HG02588 (cell line): ENCODE results near the gene LITAFD.
A peak's percentile ranks its signal among the peaks of the same experiment; 100 is the strongest.

Source experiments
- ATAC-seq: cut with Tn5 transposase; IDR thresholded peaks from one replicate; pipeline ENCODE4 v1.9.1; 2021; ENCODE audit warnings: mild to moderate bottlenecking, moderate library complexity; ENCODE audit not compliant: unreplicated experiment

The LITAFD gene

DNA sequence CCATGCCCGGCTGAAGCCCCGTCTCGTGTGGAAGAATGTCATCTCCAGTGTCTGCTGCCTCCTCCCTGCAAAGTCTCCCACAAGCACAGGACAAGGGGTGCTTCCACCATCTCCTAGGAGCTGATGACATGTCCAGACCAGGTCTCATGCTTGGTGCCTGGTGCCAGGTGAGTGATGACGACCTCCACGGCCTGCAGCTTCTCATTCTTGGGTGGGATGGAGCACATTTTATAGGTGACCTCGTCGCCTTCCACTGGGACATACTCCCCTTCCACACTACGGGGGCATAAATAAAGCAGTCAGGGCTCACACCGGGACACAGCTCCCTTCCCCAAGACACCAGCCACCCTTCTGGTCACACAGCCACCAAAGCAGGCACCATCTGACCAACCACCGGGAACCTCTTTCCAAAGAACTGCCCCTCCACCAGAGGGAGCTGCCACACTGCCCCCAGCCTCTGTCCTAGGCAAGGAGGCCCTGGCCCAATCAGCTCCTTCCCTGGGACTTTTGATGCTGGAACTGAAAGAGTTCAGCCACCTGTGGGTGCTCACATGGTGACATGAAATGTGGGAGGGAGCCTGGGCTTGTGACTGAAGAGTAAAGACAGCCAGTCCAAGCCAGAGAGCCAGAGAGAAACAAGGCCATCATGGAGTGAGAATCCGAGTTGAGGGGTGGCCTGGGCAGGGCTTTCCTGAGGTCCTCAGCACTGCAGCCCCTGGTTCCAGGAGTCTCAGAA, 26.9 kb upstream of the LITAFD start:
- no peak for ATAC-seq

DNA sequence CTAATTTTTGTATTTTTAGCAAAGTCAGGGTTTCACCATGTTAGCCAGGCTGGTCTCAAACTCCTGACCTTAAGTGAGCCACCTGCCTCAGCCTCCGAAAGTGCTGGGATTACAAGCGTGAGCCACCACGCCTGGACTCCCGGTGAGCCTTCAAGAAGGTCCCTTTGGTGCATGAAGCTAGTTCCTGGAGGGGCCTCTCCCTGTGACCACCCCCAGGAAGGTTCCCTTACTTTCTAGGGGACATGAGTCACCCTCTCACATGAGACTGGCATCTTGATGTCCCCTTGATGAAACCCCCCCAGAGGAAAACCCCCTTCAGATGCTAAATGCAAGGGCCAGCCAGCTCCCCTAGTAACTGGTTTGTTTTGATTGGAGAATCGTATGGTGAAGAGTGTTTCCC, 26.2 kb upstream of the LITAFD start:
- ATAC-seq, result no peak

DNA sequence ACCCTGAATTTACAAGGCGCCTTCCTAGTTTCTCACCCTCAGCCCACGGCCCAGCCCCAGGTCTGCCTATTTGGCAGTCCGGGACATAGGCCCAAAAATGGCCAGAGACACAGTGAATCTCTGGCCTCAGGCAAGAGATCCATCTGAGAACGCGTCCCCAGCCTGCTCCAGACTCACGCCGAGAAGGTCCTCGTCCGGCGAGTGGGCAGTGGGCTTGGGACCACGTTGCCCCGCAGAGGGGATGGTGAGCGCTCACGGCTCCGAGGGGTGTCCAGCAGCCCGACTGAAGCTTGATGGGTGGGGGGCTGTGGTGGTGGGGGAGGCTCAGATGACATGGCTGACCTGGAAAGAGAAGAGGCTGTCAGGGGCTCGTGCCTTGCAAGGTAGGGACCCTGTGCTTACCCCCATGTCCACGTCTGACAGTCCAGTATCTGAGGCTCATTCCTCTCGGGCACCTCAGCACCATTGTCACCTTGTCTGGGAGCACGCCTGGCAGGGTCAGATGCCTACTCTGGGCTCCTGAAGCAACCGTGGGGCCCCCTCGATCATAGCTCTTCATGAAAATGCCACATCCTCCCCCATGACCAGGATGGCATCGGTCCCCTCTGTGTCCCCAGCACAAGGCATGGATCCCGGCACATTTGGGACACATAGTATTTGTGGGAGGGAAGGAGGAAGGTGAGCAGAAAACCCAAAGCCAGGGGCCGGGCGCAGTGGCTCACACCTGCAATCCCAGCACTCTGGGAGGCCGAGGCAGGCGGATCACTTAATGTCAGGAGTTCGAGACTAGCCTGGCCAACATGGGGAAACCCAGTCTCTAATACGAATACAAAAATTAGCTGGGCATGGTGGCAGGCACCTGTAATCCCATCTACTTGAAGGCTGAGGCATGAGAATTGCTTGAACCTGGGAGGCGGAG, 22.9 kb upstream of the LITAFD start:
- no peak for ATAC-seq

DNA sequence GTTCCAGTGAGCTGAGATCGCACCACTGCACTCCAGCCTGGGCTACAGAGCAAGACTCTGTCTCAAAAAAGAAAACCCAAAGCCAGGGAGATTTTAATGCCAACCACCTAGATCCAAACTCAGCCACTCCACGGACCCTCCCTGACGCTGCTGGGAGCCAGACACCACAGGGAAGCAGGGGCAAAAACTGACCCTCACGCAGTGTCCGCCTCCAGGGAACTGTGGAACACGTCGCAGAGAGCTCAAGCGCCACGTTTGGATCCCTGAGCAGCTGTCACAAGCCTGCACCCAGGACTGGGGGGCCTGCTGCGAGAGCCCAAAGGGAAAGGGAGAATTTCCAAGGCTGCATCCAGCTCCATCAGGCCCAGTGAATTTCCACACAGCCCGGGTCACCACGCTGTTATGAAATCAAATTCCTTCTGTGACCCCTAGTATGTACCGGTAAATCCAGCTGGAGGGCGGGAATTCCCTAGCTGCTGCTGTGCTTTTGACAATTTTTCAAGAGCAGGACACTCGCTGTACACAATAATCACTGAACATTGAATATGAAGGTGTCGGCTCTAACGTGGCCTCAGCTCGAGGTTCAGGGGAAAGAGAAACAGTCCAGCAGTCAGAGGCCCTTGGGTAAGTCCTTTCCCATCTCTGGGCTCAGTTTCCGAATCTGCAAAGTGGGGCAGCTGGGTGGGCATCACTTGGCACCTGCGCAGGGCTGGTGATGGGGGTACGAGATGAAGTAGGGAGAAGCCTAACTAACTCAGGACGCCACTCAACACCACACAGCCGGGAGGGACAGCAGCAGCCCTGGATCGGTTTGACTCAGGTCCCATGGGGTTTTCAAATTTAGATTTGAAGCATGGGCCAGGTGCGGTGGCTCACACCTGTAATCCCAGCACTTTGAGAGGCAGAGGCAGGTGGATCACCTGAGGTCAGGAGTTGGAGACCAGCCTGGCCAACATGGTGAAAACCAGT, 22.0 kb upstream of the LITAFD start:
- no peak for ATAC-seq

GRCh38 chr16:8861563-8862308, 20.4 kb upstream of the LITAFD start:
- ATAC-seq, result no peak

GRCh38 chr16:8862309-8863130, 19.6 kb upstream of the LITAFD start:
- no peak for ATAC-seq

GRCh38 chr16:8863594-8864424, 18.3 kb upstream of the LITAFD start:
- ATAC-seq, result no peak

- ATAC-seq, result no peak
Measured at GRCh38 chr16:8864480-8865110, 17.6 kb upstream of the LITAFD start.

- no peak for ATAC-seq
Measured at GRCh38 chr16:8865145-8865882, 16.8 kb upstream of the LITAFD start.

DNA sequence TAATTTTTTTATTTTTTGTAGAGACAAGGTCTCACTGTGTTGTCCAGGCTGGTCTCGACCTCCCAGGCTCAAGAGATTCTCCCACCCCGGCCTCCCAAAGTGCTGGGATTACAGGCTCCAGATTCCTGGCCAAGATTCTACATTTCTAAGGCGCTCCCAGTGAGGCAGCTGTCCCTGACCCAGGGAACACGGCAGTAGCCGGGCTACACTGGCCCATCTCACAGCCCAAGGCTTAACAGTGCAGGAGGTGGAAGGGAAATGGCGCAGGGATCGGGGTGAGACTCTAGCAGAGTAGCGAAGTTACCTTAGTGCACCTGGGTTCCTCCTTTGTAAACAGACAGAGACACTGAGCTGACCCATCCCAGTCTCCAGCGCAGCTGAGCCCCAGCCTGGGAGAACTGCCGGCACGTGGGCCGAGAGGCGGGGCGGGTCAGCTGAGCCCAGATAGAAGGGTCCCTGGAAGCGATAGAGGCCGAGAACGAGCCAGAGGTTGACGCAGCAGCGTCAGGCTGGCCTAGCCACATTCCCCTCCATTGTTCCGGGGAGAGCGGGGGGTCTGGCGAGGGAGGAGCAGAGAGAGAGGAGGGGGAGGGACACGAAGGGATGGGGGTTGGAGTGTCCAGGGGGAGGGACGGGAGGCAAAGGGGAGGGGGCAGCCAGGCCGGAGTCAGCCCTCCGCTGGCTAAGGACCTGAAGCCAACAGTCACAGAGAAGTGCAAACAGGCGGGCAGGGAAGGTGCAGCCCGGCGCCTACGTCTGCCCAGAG, 15.8 kb upstream of the LITAFD start:
- no peak for ATAC-seq

GRCh38 chr16:8866884-8867215, 15.3 kb upstream of the LITAFD start:
- ATAC-seq, result no peak

- ATAC-seq, result no peak
Measured at GRCh38 chr16:8867216-8867931, 14.8 kb upstream of the LITAFD start.

- ATAC-seq, result peak; percentile 0
Measured at GRCh38 chr16:8867932-8868415, 14.2 kb upstream of the LITAFD start.

DNA sequence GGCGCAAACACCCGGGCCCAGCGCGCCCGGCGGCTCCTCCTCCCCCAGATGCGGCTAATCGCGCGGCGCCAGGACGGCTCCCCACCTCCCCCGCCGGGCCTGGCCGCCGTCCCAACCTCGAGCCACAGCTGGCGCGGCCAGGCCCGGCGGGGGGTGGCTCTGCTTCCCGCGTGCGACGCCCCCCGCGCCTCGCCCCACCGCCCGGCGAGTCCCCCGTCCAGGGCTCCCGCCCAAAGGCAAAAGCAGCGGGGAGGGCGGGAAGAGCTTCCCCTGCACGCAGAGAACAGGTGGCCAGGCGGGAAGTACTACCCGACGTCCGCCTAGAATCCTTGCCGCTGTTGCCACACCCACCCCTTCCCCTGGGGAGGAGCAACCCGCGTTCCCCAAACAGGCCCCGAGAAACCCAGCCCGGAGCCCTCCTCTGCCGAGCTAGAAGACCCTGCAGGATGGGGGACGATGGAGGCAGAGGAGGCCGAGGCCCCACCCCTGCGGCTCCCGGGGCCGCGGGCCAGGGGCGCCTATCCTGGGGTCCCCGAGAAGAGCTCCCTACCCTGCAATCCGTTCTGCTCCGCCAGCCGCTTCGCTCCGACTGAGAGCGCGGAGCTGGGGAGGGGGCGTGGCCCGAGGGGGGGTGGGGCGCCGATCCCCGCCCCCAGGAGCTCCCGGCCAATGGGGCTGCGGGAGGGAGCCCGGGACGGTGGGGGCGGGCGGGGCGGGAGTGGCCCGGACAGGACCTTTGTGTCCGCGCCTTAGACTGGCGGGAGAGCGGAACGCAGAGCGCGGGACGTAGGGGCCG, 13.5 kb upstream of the LITAFD start, which contains the start of gene CARHSP1:
TSS of gene CARHSP1 (minus strand) at position 591 of the 796 bp plus-strand sequence. CDS start 9,678 bp downstream, outside the sequence.
- ATAC-seq, result peak; percentile 64
